Smooth muscle cell of trachea (primary cell): ENCODE results near the gene RIMBP2. TPM values are rescaled to one million over a fixed set of nuclear protein-coding genes. Genes with fewer than 3 reads are reported as not detected.

ENCODE experiments used
- total RNA-seq: library from RNA; depleted of rRNA; stranded (reverse); fragments of >200 nt; gene quantifications from 2 replicates; pipeline ENCODE4 v1.2.1, GENCODE V29; 2014

The RIMBP2 gene, protein sequence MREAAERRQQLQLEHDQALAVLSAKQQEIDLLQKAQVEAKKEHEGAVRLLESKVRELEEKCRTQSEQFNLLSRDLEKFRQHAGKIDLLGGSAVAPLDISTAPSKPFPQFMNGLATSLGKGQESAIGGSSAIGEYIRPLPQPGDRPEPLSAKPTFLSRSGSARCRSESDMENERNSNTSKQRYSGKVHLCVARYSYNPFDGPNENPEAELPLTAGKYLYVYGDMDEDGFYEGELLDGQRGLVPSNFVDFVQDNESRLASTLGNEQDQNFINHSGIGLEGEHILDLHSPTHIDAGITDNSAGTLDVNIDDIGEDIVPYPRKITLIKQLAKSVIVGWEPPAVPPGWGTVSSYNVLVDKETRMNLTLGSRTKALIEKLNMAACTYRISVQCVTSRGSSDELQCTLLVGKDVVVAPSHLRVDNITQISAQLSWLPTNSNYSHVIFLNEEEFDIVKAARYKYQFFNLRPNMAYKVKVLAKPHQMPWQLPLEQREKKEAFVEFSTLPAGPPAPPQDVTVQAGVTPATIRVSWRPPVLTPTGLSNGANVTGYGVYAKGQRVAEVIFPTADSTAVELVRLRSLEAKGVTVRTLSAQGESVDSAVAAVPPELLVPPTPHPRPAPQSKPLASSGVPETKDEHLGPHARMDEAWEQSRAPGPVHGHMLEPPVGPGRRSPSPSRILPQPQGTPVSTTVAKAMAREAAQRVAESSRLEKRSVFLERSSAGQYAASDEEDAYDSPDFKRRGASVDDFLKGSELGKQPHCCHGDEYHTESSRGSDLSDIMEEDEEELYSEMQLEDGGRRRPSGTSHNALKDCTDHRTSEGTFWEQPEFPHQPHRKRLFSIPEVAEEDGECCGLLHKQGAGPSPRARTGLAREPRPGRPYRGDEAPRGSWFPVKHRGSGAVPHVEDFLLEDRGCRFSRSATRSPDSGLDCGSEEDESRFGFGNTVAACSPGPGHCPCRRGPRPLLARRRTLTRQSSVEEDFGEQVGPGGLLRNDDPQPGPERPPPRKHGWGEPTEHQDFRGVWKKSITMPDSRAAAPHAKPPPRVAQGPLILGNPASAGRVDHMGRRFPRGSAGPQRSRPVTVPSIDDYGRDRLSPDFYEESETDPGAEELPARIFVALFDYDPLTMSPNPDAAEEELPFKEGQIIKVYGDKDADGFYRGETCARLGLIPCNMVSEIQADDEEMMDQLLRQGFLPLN (N-terminal part only)
- total RNA-seq, result not detected in 2 replicates

DNA sequence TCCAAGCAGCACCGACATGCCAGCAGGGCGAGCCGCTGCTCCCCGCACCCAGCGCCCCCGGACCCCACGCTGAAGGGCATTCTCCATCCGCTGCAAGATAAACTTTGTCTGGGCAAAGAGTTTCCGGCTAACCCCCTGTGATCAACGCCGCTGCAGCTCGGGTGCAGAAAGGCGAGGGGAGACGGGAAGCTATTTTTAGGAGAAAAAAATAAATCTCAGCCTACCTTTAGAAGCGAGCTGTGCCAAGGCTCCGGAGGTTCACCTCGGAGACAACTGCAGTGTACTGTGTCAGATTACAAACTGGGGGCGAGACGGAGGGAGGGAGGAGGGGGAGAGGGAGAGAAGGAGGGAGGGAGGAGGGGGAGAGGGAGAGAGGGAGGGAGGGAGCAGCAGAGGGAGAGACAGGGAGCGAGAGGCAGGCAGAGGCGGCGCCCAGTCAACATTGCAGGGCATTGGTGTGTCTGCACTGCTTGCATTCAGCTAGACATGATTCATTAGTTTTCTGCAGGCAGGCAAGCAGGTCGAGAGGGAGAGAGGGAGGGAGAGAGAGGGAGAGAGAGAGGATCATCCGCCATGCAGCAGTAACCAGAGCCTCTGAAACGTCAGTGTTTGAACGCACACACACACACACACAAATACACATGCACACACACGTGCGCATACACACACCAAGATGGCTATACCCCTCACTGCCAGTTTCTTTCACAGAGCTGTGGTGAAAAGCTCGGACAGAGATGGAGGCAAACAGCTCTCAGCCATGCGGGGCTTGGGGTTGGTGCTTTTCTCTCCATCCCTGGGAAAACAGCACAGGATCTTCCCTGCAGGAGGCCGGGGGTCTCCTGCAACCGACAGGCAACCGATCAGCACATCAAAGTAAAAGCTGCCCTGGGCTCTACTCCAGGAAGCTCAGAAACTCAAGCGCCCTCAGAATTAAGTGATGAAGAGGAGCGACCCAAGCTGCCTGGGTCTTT, at the start of gene RIMBP2:
Gene RIMBP2, minus strand, starts transcription at position 302 of the 971 bp plus-strand sequence. CDS start 237,286 bp downstream, outside the sequence.

Other genes starting within 250 kb of the RIMBP2 start
- 33.9 and 56.3 TPM in 2 replicates for gene STX2, start 123.0 kb upstream of the RIMBP2 start, total RNA-seq
- 563 and 1,060 TPM in 2 replicates for gene RAN, start 155.8 kb upstream of the RIMBP2 start, total RNA-seq
- gene ADGRD1, start 237.6 kb upstream of the RIMBP2 start, total RNA-seq, result 1.9 and 17.4 TPM in 2 replicates